Measurements from ENCODE around the gene RESP18.

The RESP18 gene

GRCh38 chr2:219293736-219294231 is 38.8 kb downstream of the RESP18 start:
- H3K4me3 ChIP-seq (ENCODE audit: low read depth, low read length): no peak overlapping the region
- H3K27ac ChIP-seq (ENCODE audit: extremely low read depth, low read depth, low read length): no peak overlapping the region
- no peaks in the 10 kb centered on the region for H3K36me3 ChIP-seq (ENCODE audit: control insufficient read depth in 2 of 2, insufficient read depth in 1 of 2, low read length in 2 of 2)
- no peak for TF ChIP-seq ZNF610 (tag by site-specific recombination; IDR thresholded peaks at IDR 0.05; ENCODE audit: borderline replicate concordance)
- no peaks in the 10 kb centered on the region for H3K9me3 ChIP-seq (ENCODE audit: control insufficient read depth, insufficient read depth, low read depth, low read length)
- H3K4me1 ChIP-seq (ENCODE audit: control insufficient read depth, insufficient read depth, low read length): no peaks in the 10 kb centered on the region; the same call in 1 of the 2 replicates
- ChIA-PET CTCF (interaction anchor here (0.6 to 11.6 kb wide), 19 partner anchors 10 to 286 kb away, joined by 3 to 297 read pairs (median 5); partner anchors contain the start of genes DNAJB2, GLB1L, NHEJ1 and STK16), POLR2A (interaction anchor here (1.1 to 3.0 kb wide), 3 partner anchors 15 to 49 kb away, joined by 3 to 18 read pairs (median 6); partner anchors contain the start of genes DNAJB2, GLB1L and STK16)

DNA sequence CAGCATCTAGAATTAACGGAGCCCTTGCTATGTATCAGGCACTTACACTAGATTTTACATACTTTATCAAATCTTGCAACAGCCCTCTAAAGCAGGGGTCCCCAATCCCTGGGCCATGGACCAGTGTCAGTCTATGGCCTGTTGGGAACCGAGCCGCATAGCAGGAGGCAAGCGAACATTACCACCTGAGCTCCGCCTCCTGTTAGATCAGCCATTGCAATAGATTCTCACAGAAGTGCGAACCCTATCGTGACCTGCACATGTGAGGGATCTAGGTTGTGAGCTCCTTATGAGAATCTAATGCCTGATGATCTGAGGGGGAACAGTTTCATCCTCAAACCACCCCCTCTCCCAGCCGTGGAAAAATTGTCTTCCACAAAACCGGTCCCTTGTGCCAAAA is 39.9 kb downstream of the RESP18 start:
- TF ChIP-seq YY1 (tag by site-specific recombination; IDR thresholded peaks at IDR 0.05): no peak
- TF ChIP-seq ZNF501 (tag by site-specific recombination; IDR thresholded peaks at IDR 0.05): no peak
- no peak for TF ChIP-seq ZNF777 (tag by site-specific recombination; IDR thresholded peaks at IDR 0.05; ENCODE audit: borderline replicate concordance)
- no peak for TF ChIP-seq ZNF510 (tag by site-specific recombination; IDR thresholded peaks at IDR 0.05; ENCODE audit: insufficient replicate concordance)
- TF ChIP-seq ZNF785 (tag by site-specific recombination; IDR thresholded peaks at IDR 0.05): no peak
- TF ChIP-seq ZBTB44 (tag by site-specific recombination; IDR thresholded peaks at IDR 0.05): no peak
- TF ChIP-seq, protein P1, sequence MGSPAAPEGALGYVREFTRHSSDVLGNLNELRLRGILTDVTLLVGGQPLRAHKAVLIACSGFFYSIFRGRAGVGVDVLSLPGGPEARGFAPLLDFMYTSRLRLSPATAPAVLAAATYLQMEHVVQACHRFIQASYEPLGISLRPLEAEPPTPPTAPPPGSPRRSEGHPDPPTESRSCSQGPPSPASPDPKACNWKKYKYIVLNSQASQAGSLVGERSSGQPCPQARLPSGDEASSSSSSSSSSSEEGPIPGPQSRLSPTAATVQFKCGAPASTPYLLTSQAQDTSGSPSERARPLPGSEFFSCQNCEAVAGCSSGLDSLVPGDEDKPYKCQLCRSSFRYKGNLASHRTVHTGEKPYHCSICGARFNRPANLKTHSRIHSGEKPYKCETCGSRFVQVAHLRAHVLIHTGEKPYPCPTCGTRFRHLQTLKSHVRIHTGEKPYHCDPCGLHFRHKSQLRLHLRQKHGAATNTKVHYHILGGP (tag by site-specific recombination; IDR thresholded peaks at IDR 0.05): no peak
- Histone ChIP-seq H3K4me1 (ENCODE audit: control insufficient read depth, insufficient read depth, low read length) (no peaks in the 10 kb centered on the region; the same call in 1 of the 2 replicates), H3K9me3 (ENCODE audit: control insufficient read depth, insufficient read depth, low read depth, low read length) (no peaks in the 10 kb centered on the region), H3K36me3 (ENCODE audit: control insufficient read depth in 2 of 2, insufficient read depth in 1 of 2, low read length in 2 of 2) (no peaks in the 10 kb centered on the region), H3K27ac (ENCODE audit: extremely low read depth, low read depth, low read length) (no peak overlapping the region), H3K4me3 (ENCODE audit: low read depth, low read length) (no peak overlapping the region)
- ChIA-PET CTCF (interaction anchor here (0.6 to 11.6 kb wide), 10 partner anchors 13 to 312 kb away, joined by 3 to 297 read pairs (median 5); partner anchors contain the start of genes DNAJB2, GLB1L, NHEJ1 and STK16), POLR2A (interaction anchor here (2.5 kb wide), 1 partner anchor 14 kb away, joined by 9 read pairs; the partner anchor contains the start of gene DNAJB2)

- CTCF ChIA-PET: interaction anchor here (0.6 to 11.6 kb wide), 10 partner anchors 13 to 312 kb away, joined by 3 to 297 read pairs (median 4); partner anchors contain the start of genes DNAJB2 and NHEJ1
- H3K4me1 ChIP-seq (ENCODE audit: control insufficient read depth, insufficient read depth, low read length): no peaks in the 10 kb centered on the region; the same call in 1 of the 2 replicates
- no peak overlapping the region for H3K27ac ChIP-seq (ENCODE audit: extremely low read depth, low read depth, low read length)
- H3K9me3 ChIP-seq (ENCODE audit: control insufficient read depth, insufficient read depth, low read depth, low read length): no peaks in the 10 kb centered on the region
- H3K36me3 ChIP-seq (ENCODE audit: control insufficient read depth in 2 of 2, insufficient read depth in 1 of 2, low read length in 2 of 2): no peaks in the 10 kb centered on the region
- no peak overlapping the region for H3K4me3 ChIP-seq (ENCODE audit: low read depth, low read length)
- POLR2A ChIA-PET: interaction anchor here (2.5 kb wide), 1 partner anchor 13 kb away, joined by 9 read pairs; the partner anchor contains the start of gene DNAJB2
- TF ChIP-seq ZFP41 (tag by site-specific recombination; IDR thresholded peaks at IDR 0.05; ENCODE audit: borderline replicate concordance) (no peak), GLIS1 (tag by site-specific recombination; IDR thresholded peaks at IDR 0.05) (peak; percentile 23; the same call in 1 of the 2 replicates)
Measured at GRCh38 chr2:219291910-219292490, 40.5 kb downstream of the RESP18 start.

DNA sequence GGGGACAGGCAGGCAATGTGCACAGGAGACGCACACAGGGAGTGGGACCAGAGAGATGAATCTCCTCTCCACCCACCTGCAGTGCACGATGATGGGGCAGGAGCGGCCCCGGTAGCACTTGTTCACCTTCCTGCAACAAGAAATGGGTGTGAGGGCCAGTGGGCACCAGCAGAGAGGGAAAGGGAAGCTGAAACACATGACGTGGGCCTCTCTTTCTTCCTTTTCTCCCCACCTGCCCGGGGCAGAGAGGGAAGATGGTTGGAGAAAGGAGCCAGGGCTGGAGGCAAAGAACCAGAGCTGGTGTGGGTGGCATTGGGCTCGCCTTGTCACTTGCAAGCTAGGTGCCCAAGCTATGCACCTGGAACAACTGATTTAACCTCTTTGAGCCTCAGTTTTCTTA is 41.1 kb downstream of the RESP18 start:
- H3K27ac ChIP-seq (ENCODE audit: extremely low read depth, low read depth, low read length): no peak overlapping the region
- H3K4me1 ChIP-seq (ENCODE audit: control insufficient read depth, insufficient read depth, low read length): no peaks in the 10 kb centered on the region; the same call in 1 of the 2 replicates
- peaks cover 0 to 6% of the 10 kb centered on the region in 2 experiments; a peak in 1 of 3 replicates for H3K36me3 ChIP-seq (ENCODE audit: control insufficient read depth in 2 of 2, insufficient read depth in 1 of 2, low read length in 2 of 2)
- H3K4me3 ChIP-seq (ENCODE audit: low read depth, low read length): no peak overlapping the region
- ChIA-PET CTCF (interaction anchor here (1.0 to 11.6 kb wide), 4 partner anchors 12 to 132 kb away, joined by 3 to 297 read pairs (median 22); partner anchors contain the start of gene DNAJB2), POLR2A (interaction anchor here (2.5 kb wide), 1 partner anchor 12 kb away, joined by 9 read pairs; the partner anchor contains the start of gene DNAJB2)
- H3K9me3 ChIP-seq (ENCODE audit: control insufficient read depth, insufficient read depth, low read depth, low read length): no peaks in the 10 kb centered on the region
- TF ChIP-seq ZBTB49 (tag by site-specific recombination; IDR thresholded peaks at IDR 0.05; ENCODE audit: low read depth) (no peak), ZNF626 (tag by site-specific recombination; IDR thresholded peaks at IDR 0.05) (no peak), ZNF155 (tag by site-specific recombination; IDR thresholded peaks at IDR 0.05) (no peak), ZFP3 (tag by site-specific recombination; IDR thresholded peaks at IDR 0.05; ENCODE audit: low read depth) (no peak), ZBTB8A (tag by site-specific recombination; IDR thresholded peaks at IDR 0.05) (no peak)
- TF ChIP-seq, protein P2, sequence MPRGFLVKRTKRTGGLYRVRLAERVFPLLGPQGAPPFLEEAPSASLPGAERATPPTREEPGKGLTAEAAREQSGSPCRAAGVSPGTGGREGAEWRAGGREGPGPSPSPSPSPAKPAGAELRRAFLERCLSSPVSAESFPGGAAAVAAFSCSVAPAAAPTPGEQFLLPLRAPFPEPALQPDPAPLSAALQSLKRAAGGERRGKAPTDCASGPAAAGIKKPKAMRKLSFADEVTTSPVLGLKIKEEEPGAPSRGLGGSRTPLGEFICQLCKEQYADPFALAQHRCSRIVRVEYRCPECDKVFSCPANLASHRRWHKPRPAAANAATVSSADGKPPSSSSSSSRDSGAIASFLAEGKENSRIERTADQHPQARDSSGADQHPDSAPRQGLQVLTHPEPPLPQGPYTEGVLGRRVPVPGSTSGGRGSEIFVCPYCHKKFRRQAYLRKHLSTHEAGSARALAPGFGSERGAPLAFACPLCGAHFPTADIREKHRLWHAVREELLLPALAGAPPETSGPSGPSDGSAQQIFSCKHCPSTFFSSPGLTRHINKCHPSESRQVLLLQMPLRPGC (tag by site-specific recombination; IDR thresholded peaks at IDR 0.05): no peak
- TF ChIP-seq, protein P3, sequence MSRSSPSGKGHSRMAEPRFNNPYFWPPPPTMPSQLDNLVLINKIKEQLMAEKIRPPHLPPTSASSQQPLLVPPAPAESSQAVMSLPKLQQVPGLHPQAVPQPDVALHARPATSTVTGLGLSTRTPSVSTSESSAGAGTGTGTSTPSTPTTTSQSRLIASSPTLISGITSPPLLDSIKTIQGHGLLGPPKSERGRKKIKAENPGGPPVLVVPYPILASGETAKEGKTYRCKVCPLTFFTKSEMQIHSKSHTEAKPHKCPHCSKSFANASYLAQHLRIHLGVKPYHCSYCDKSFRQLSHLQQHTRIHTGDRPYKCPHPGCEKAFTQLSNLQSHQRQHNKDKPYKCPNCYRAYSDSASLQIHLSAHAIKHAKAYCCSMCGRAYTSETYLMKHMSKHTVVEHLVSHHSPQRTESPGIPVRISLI (tag by site-specific recombination; IDR thresholded peaks at IDR 0.05): no peak

Measured in HEK293 (cell line).